MM.1S (cell line): Measurements from ENCODE around the gene S1PR2.

Source experiments
- CTCF ChIP-seq: fragments of 300-600 bp; sonication (generic); IDR thresholded peaks from 2 replicates; pipeline ENCODE4 v1.5.1; 2016; ENCODE audit warnings: antibody characterized with exemption, low read length, mixed read lengths
- EZH2 ChIP-seq: fragments of 300-600 bp; sonication (generic); optimal IDR thresholded peaks from 2 replicates; pipeline ENCODE3; 2017; ENCODE audit warnings: low read depth, mild to moderate bottlenecking, antibody characterized with exemption, low read length, mixed read lengths
- EZH2phosphoT487 ChIP-seq: fragments of 300-600 bp; sonication (generic); IDR thresholded peaks from 2 replicates; pipeline ENCODE4 v1.6.1; 2018; ENCODE audit warnings: antibody characterized with exemption, low read length

- TF ChIP-seq CTCF = no peak
- no peak for TF ChIP-seq EZH2
- TF ChIP-seq EZH2phosphoT487 = no peak
Measured at GRCh38 chr19:10260141-10260584, 29.0 kb upstream of the S1PR2 start.
